WERI-Rb-1 (cell line): ENCODE results near the gene GPC5.

ENCODE experiments used
- DNase-seq: peaks from one replicate; pipeline ENCODE4 v3.0.0-alpha.2; 2020
- H3K27ac ChIP-seq: fragments of 250-450 bp; sonication (Bioruptor Pico); 2 replicates; pipeline ENCODE4 v1.5.1; 2020; ENCODE audit warnings: mild to moderate bottlenecking, moderate library complexity
- H3K27me3 ChIP-seq: fragments of 250-450 bp; sonication (Bioruptor Pico); 2 replicates; pipeline ENCODE4 v1.5.1; 2021; ENCODE audit warnings: mild to moderate bottlenecking, low read depth, moderate library complexity; ENCODE audit not compliant: insufficient read depth, severe bottlenecking
- H3K36me3 ChIP-seq: fragments of 250-450 bp; sonication (Bioruptor Pico); 2 replicates; pipeline ENCODE4 v1.5.1; 2020; ENCODE audit warnings: mild to moderate bottlenecking, moderate library complexity
- H3K4me3 ChIP-seq: 2 replicates; pipeline ENCODE4 v1.5.1; 2011; ENCODE audit warnings: low read depth, mild to moderate bottlenecking, control low read depth, low read length
- H3K9me3 ChIP-seq: fragments of 250-450 bp; sonication (Bioruptor Pico); 2 replicates; pipeline ENCODE4 v1.5.1; 2021; ENCODE audit warnings: mild to moderate bottlenecking, moderate library complexity; ENCODE audit not compliant: severe bottlenecking
- CTCF ChIP-seq: IDR thresholded peaks from 2 replicates; pipeline ENCODE4 v1.5.1; 2011; ENCODE audit warnings: low read depth, mild to moderate bottlenecking, control low read depth, inconsistent platforms, low read length

The GPC5 gene

DNA sequence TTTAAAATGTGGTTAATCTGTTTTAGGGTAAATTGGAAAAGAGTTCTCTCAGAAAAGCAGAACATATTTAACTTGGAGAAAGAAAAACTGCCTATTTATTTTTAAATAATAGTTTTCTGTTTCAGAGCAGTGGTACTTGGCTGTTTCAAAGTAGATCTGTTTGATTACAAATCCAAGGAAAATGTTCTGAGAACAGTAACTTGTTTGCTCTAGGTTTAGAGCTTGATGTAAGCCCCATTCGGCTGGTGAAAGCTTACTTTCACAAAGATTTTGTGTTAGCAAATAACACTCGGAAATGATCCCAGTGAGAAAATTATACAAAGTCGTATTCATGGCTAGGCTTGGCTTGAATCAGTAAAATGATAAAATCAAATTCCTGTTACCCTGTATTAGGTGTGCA, 1432.4 kb downstream of the GPC5 start:
- Histone ChIP-seq H3K27me3 (no peaks in the 10 kb centered on the region), H3K9me3 (no peaks in the 10 kb centered on the region), H3K4me3 (no peak overlapping the region), H3K36me3 (no peaks in the 10 kb centered on the region), H3K27ac (no peak overlapping the region)
- no peak for TF ChIP-seq CTCF
- DNase-seq: no peak

GRCh38 chr13:92833071-92833470, 1434.7 kb downstream of the GPC5 start:
- DNase-seq: no peak
- Histone ChIP-seq H3K9me3 (no peaks in the 10 kb centered on the region), H3K27me3 (no peaks in the 10 kb centered on the region), H3K36me3 (no peaks in the 10 kb centered on the region), H3K27ac (no peak overlapping the region), H3K4me3 (no peak overlapping the region)
- TF ChIP-seq CTCF: no peak

DNA sequence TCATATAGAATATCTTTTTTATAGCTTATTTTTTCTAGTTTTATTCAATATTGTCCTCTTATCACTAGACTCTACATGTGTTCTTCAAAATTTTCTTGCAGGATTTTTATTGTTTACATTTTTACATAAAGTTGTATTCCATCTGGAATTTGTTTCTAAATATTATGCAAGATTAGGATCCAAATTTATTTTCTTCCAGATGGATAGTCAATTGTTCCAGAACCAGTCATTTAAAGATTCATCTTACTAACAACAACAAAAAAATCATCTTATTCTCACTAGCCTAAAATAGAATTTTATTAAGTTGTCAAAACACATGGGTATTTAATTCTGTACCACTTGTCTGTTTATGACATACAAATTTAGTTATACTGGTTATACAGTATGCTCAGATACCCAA, 1437.8 kb downstream of the GPC5 start:
- Histone ChIP-seq H3K4me3 (no peak overlapping the region), H3K27ac (no peak overlapping the region), H3K27me3 (no peaks in the 10 kb centered on the region), H3K36me3 (no peaks in the 10 kb centered on the region), H3K9me3 (no peaks in the 10 kb centered on the region)
- DNase-seq: no peak
- TF ChIP-seq CTCF: no peak

DNA sequence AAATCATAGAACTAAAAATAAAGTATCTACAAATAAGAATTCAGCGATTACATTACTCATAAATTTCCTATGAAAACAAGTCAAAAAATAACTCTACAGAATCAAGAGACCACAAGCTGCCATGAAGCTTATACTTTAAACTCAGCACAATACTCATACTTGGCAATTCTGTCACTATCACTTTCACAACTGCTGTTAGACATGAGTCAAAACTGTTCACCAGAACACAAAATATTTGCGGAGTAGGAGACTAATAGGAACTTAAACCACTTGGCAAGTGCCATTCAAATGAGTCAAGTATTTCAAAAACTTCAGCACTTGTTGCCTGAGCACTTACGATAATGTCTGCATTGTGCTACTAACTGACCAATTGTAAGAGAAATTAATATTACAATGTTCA, 1440.4 kb downstream of the GPC5 start:
- Histone ChIP-seq H3K27me3 (no peaks in the 10 kb centered on the region), H3K4me3 (no peak overlapping the region), H3K36me3 (no peaks in the 10 kb centered on the region), H3K9me3 (no peaks in the 10 kb centered on the region), H3K27ac (no peak overlapping the region)
- DNase-seq: no peak
- TF ChIP-seq CTCF: no peak

DNA sequence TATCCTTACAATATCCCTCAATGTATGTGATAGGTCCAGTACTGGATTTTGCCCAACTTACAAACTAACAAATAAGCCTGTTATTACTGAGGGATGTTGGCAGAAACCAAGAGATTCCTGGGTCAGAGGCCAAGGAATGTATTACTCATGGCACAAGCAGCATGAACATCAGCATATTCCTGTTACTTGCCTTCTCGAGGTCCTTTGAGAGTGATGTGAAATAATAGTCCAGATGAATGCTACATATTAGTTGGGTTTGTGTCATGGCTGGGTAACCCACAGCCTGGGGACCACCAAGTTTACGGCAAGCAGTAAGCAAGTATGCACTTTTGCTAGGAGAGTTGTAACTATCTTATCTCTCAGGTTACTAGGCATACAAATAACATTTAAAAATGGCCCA, 1443.7 kb downstream of the GPC5 start:
- no peak overlapping the region for H3K4me3 ChIP-seq
- no peaks in the 10 kb centered on the region for H3K36me3 ChIP-seq
- no peak for TF ChIP-seq CTCF
- H3K9me3 ChIP-seq: no peaks in the 10 kb centered on the region
- no peak overlapping the region for H3K27ac ChIP-seq
- H3K27me3 ChIP-seq: no peaks in the 10 kb centered on the region
- DNase-seq: no peak

DNA sequence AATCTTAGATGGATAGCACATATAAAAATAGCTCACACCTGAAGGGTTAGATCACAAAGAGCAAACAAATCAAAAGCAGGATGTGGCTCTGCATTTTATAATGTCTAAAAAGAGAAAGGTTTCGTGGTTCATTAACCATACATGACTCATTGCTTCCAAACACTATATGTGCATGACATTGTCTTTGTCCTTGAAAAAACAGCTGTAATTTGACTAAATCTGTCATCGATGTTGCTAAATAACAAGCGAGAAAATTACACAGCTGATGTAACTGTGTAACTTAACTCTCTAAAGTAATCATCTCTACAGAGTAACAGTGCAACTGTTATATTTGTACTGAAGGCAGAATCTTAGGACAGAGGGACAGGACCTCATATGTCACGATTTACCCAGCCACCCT, 1445.1 kb downstream of the GPC5 start:
- no peaks in the 10 kb centered on the region for H3K27me3 ChIP-seq
- no peaks in the 10 kb centered on the region for H3K9me3 ChIP-seq
- no peak overlapping the region for H3K4me3 ChIP-seq
- TF ChIP-seq CTCF: no peak
- no peaks in the 10 kb centered on the region for H3K36me3 ChIP-seq
- no peak overlapping the region for H3K27ac ChIP-seq
- no peak for DNase-seq
